Type B pancreatic cell (in vitro differentiated cells): Measurements from ENCODE around the gene NACAD. TPM values are rescaled to one million over a fixed set of nuclear protein-coding genes. Genes with fewer than 3 reads are reported as not detected.

ENCODE experiments used
- DNase-seq: peaks from one replicate; pipeline ENCODE4 v3.0.0; 2021; ENCODE audit warnings: mixed read lengths; ENCODE audit not compliant: unreplicated experiment; ENCODE audit errors: extremely low spot score
- H3K27ac Mint-ChIP-seq: 2 replicates; pipeline ENCODE4 v1.8.0; 2021; ENCODE audit warnings: mild to moderate bottlenecking, mixed read lengths
- H3K27me3 Mint-ChIP-seq: 2 replicates; pipeline ENCODE4 v1.8.0; 2021; ENCODE audit warnings: mixed read lengths
- H3K36me3 Mint-ChIP-seq: 2 replicates; pipeline ENCODE4 v1.8.0; 2021; ENCODE audit warnings: mixed read lengths
- H3K4me1 Mint-ChIP-seq: one replicate; pipeline ENCODE4 v1.8.0; 2021; ENCODE audit warnings: mixed read lengths; ENCODE audit not compliant: unreplicated experiment
- H3K4me3 Mint-ChIP-seq: 2 replicates; pipeline ENCODE4 v1.8.0; 2021; ENCODE audit warnings: mild to moderate bottlenecking, mixed read lengths
- H3K9me3 Mint-ChIP-seq: 2 replicates; pipeline ENCODE4 v1.8.0; 2021; ENCODE audit warnings: mixed read lengths
- total RNA-seq: library from RNA; stranded (reverse); gene quantifications from 2 replicates; pipeline ENCODE4 v1.2.1, GENCODE V29; 2021; ENCODE audit warnings: low replicate concordance
- TF ChIP-seq, protein P1 (sequence below): fragments of 200-600 bp; sonication (generic); conservative IDR thresholded peaks from 2 replicates; pipeline ENCODE4 v1.5.0; 2021; ENCODE audit warnings: antibody characterized with exemption, mild to moderate bottlenecking

The NACAD gene
- total RNA-seq, 1 donor from 2014 or later, result 12.5 TPM

DNA sequence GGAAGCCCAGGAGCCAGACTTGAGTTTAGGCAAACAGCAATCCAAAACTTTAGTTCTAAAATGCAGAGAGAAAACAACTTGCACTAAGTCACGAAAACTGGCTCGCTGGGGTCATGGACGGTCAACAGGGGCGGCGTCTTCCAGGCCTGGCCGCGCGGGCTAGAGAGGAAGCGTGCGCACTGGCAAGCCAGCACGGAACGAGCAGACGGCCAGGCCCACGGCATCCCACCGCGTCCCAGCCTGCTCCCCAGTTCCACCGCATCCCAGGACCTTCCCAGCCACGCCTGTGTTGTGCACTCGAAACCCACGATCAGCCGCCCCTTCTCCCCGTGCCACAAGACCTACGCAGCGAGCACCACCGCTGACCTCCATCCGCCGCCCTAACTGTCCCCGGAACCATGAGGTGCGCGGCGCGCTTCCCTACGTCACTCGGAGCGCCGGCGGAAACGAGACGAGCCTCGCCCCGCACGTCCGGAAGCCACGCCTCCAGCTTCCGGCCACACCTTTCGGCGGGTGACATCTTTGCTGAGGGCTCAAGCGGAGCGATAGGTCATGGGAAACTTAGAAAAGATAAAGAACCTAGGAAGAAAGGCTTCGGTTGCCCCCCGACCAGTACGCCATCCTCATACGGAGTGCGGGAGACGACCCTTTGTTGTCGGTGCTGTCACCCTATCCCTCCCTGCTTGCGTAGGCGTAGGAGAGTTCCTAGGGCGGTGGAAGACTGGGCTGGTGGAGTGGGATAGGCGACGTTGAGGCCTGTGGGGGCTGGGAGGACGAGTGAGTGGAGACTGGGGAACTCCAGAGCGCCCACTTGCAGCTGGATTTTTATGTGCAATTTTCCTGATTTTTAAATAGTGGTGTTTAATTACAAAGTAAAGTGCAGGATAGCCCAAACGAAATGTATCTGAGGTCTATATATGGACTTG, 22.8 kb upstream of the NACAD start, which contains the start of gene TBRG4:
Gene TBRG4, minus strand, starts transcription at position 400 of the 926 bp plus-strand sequence. CDS start 2,460 bp downstream, outside the sequence.
- Mint-ChIP-seq H3K9me3 (no peaks in the 10 kb centered on the region), H3K27me3 (peaks cover 25% of the 10 kb centered on the region), H3K4me1 (peaks cover 17% of the 10 kb centered on the region), H3K36me3 (peaks cover 10% of the 10 kb centered on the region), H3K4me3 (peak within 1 kb of the TSS; percentile 98), H3K27ac (peak within 1 kb of the TSS; percentile 100)
- DNase-seq, result peak; percentile 93
- TF ChIP-seq, protein P1, sequence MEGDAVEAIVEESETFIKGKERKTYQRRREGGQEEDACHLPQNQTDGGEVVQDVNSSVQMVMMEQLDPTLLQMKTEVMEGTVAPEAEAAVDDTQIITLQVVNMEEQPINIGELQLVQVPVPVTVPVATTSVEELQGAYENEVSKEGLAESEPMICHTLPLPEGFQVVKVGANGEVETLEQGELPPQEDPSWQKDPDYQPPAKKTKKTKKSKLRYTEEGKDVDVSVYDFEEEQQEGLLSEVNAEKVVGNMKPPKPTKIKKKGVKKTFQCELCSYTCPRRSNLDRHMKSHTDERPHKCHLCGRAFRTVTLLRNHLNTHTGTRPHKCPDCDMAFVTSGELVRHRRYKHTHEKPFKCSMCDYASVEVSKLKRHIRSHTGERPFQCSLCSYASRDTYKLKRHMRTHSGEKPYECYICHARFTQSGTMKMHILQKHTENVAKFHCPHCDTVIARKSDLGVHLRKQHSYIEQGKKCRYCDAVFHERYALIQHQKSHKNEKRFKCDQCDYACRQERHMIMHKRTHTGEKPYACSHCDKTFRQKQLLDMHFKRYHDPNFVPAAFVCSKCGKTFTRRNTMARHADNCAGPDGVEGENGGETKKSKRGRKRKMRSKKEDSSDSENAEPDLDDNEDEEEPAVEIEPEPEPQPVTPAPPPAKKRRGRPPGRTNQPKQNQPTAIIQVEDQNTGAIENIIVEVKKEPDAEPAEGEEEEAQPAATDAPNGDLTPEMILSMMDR, result peak; percentile 51

DNA sequence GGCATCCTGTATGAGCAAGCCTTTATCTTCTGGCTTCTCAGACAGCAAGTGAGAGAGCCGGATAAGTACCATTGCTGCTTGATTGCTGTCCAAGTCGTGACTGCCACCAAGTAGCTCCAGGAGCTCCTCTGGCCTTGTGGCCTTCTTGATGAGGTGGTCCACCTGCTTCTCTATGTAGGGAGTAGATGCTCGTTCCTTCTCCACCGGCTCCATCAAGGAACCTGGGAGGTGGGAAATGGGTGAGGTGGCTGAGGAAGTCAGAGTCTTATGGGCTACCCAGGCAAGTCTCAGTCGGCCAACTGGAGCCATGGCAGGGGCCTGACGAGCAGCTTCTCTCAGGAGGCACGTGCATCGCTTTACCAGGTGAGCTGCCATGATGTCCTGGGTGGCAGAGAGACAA, 20.1 kb upstream of the NACAD start:
- TF ChIP-seq, protein P1, result no peak
- H3K4me3 Mint-ChIP-seq, result peak overlapping the region; percentile 72
- DNase-seq, result no peak

DNA sequence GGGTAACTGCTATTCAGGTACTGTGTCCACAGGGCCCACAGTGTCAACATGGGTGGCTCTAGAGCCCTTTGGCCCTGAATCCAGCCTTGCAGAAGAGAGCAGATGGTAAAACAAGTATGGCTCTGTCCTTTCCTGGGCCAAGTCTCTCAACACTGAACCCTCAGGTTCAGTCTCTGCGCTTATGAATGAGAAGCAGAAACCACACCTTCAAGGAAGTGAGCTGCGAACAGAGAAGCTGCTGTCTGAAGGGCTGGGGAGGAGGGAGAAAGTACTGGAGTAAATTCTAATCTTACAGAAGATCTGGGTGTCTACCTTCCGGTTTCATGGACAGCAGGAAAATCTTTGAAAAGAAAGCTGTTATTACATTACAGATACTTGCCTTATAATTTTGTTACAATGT, 18.6 kb upstream of the NACAD start:
- TF ChIP-seq, protein P1, result no peak
- H3K9me3 Mint-ChIP-seq, result no peaks in the 10 kb centered on the region
- no peak overlapping the region for H3K4me3 Mint-ChIP-seq
- peaks cover 15% of the 10 kb centered on the region for H3K36me3 Mint-ChIP-seq
- H3K4me1 Mint-ChIP-seq, result peaks cover 13% of the 10 kb centered on the region
- no peak for DNase-seq
- peak overlapping the region; percentile 72 for H3K27ac Mint-ChIP-seq
- H3K27me3 Mint-ChIP-seq, result peaks cover 3% of the 10 kb centered on the region

More for the DNA sequence above, 20.1 kb upstream of the NACAD start:
- Mint-ChIP-seq H3K36me3 (peaks cover 10% of the 10 kb centered on the region), H3K27me3 (peaks cover 6% of the 10 kb centered on the region), H3K27ac (no peak overlapping the region), H3K4me1 (peaks cover 17% of the 10 kb centered on the region), H3K9me3 (no peaks in the 10 kb centered on the region)

DNA sequence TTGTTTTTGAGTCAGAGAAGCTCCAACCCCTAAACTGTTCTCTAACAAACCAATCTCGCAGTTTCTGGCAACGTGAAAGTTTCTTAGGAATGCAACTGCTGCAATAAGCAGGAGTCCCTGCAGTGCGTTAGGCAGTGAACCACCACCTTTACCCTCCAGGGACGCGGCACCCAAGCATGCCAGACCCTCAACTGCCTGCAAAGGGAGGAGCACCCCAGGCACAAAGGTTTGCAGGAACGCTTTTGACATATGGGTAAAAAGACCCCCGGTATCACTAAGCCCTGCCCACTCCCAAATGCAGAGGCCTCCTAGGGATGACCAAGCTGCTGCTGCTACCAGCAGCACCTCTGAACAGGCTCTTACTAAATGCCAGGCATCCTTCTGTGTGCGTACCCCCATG, 18.1 kb upstream of the NACAD start:
- peaks cover 3% of the 10 kb centered on the region for H3K27me3 Mint-ChIP-seq

DNA sequence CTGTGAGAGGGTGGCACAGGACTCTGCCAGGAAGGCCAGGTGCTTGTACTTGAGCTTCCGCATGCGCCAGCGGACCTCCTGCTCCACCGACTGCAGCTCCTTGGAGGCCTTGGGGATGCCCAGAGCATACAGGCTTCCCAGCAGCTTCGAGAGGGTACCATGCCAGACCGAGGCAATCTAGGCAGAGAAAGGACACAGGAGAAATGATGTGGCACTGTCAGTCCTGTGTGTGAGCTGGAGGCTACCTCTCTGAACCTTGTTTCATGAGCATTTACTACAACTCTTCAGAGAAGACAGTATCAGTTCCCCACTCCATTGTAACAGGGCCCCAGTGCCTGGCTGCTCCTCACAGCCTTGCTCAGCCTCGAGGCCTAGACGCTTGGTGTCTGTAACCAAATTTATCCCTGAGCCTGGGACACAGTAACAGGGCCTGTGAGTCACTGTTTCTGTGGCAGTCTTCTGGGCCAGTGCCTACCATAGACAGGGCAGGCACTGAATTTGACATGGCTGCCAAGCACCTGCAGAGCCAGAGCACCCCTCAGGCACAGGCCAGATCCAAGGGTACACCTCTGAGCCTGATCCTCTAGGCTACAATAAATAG, 16.9 kb upstream of the NACAD start:
- H3K4me1 Mint-ChIP-seq, result peaks cover 5% of the 10 kb centered on the region
- no peaks in the 10 kb centered on the region for H3K9me3 Mint-ChIP-seq
- no peak overlapping the region for H3K27ac Mint-ChIP-seq
- peaks cover 11% of the 10 kb centered on the region for H3K36me3 Mint-ChIP-seq
- no peak for DNase-seq
- no peak overlapping the region for H3K4me3 Mint-ChIP-seq
- TF ChIP-seq, protein P1, result no peak
- H3K27me3 Mint-ChIP-seq, result no peaks in the 10 kb centered on the region

More for the DNA sequence above, 18.1 kb upstream of the NACAD start:
- Mint-ChIP-seq H3K36me3 (peaks cover 15% of the 10 kb centered on the region), H3K4me3 (no peak overlapping the region), H3K9me3 (no peaks in the 10 kb centered on the region), H3K4me1 (peaks cover 10% of the 10 kb centered on the region), H3K27ac (no peak overlapping the region)
- TF ChIP-seq, protein P1, result no peak
- DNase-seq, result no peak
